ENCODE results near the gene GCLC. TPM values are rescaled to one million over a fixed set of nuclear protein-coding genes. Genes with fewer than 3 reads are reported as not detected.

Gene GCLC
- total RNA-seq, 1 donor from 2014 or later, result 27.5 TPM

DNA sequence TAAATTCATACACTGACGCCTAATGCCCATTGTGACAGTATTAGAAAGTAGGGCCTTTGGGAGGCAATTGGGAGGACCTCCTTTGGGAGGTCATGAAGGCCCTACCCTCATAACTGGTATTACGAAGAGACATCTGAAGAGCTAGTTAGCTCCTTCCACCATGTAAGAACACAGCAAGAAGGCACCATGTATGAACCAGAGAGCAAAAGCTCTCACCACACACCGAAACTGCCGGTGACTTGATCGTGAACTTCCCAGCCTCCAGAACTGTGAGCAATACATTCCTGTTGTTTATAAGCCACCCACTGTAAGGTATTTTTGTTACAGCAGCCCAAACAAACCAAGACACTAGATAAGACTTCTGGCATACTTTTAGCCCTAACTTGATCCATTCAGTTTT is 41.8 kb downstream of the GCLC start:
- no peaks in the 10 kb centered on the region for H3K27me3 Mint-ChIP-seq (ENCODE audit: low read depth)
- no peak overlapping the region for H3K4me3 Mint-ChIP-seq
- H3K27ac Mint-ChIP-seq (ENCODE audit: unreplicated experiment), result no peak overlapping the region
- H3K4me1 Mint-ChIP-seq, result no peaks in the 10 kb centered on the region
- no peak for DNase-seq (ENCODE audit: low read depth, low spot score)
- H3K36me3 Mint-ChIP-seq (ENCODE audit: low read depth), result peaks cover 8% of the 10 kb centered on the region
- TF ChIP-seq, protein P1, sequence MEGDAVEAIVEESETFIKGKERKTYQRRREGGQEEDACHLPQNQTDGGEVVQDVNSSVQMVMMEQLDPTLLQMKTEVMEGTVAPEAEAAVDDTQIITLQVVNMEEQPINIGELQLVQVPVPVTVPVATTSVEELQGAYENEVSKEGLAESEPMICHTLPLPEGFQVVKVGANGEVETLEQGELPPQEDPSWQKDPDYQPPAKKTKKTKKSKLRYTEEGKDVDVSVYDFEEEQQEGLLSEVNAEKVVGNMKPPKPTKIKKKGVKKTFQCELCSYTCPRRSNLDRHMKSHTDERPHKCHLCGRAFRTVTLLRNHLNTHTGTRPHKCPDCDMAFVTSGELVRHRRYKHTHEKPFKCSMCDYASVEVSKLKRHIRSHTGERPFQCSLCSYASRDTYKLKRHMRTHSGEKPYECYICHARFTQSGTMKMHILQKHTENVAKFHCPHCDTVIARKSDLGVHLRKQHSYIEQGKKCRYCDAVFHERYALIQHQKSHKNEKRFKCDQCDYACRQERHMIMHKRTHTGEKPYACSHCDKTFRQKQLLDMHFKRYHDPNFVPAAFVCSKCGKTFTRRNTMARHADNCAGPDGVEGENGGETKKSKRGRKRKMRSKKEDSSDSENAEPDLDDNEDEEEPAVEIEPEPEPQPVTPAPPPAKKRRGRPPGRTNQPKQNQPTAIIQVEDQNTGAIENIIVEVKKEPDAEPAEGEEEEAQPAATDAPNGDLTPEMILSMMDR (conservative IDR thresholded peaks at IDR 0.05), result no peak
- H3K9me3 Mint-ChIP-seq, result no peaks in the 10 kb centered on the region

DNA sequence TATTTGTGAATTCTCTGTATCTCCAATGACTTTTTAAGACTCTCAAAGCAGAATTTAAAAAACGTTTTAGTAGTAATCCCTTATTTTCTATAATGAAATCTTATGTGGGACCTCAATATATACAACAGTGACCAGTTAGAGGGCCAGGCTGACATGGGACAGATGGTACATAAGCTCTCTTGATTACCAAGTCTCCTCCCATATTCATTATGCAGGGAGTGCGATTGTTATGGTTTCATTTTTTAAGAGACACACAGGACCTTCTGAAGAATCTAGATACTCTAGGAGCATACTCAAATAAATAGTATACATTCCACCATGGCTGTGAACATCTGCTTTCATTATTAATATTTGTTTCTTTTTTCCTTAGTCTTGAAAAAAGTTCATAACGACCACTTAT is 43.5 kb downstream of the GCLC start:
- no peaks in the 10 kb centered on the region for H3K4me1 Mint-ChIP-seq
- TF ChIP-seq, protein P1 (conservative IDR thresholded peaks at IDR 0.05), result no peak
- H3K4me3 Mint-ChIP-seq, result no peak overlapping the region
- H3K27me3 Mint-ChIP-seq (ENCODE audit: low read depth), result no peaks in the 10 kb centered on the region
- H3K27ac Mint-ChIP-seq (ENCODE audit: unreplicated experiment), result no peak overlapping the region
- peaks cover 8% of the 10 kb centered on the region for H3K36me3 Mint-ChIP-seq (ENCODE audit: low read depth)
- DNase-seq (ENCODE audit: low read depth, low spot score), result no peak
- H3K9me3 Mint-ChIP-seq, result no peaks in the 10 kb centered on the region

DNA sequence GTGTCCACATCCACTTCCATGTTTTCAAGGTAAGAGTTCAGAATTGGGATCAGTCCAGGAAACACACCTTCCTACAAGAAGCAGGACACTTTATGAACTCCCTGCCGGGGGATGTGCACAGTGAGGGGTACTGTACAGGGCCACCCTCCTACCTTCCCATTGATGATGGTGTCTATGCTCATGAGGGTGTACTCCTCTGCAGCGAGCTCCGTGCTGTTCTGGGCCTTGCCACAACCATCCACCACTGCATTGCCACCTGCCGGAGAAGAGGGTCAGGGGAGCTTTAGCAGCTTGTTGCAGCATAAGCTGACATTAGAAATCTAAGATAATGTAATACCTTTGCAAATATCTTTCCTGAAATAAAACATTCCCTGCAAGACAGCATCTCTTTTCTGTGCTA is 44.8 kb downstream of the GCLC start:
- no peak for DNase-seq (ENCODE audit: low read depth, low spot score)
- Mint-ChIP-seq H3K9me3 (no peaks in the 10 kb centered on the region), H3K27ac (ENCODE audit: unreplicated experiment) (no peak overlapping the region), H3K27me3 (ENCODE audit: low read depth) (no peaks in the 10 kb centered on the region), H3K4me1 (no peaks in the 10 kb centered on the region), H3K4me3 (no peak overlapping the region), H3K36me3 (ENCODE audit: low read depth) (peaks cover 5% of the 10 kb centered on the region)
- TF ChIP-seq, protein P1 (conservative IDR thresholded peaks at IDR 0.05), result no peak

DNA sequence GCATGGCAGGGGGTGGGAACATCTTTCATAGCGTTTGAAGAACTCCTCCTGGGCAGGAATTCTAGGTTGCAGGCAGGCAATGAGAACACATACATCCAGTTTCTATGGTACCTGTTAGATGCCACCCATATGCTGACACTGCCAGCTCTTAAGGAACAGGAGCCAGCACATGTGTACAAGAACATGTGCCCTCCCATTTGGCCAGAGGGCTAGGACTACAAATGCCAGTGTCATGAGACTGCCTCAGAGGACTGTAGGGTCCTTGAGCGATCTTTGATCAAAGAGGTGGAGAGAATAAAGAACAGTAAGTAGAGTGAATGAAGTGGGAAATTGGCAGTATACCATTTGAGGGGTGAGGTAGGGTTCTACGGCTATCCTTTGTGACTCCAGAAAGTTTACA is 45.8 kb downstream of the GCLC start:
- H3K9me3 Mint-ChIP-seq, result no peaks in the 10 kb centered on the region
- peaks cover 5% of the 10 kb centered on the region for H3K36me3 Mint-ChIP-seq (ENCODE audit: low read depth)
- H3K27me3 Mint-ChIP-seq (ENCODE audit: low read depth), result no peaks in the 10 kb centered on the region
- H3K4me3 Mint-ChIP-seq, result no peak overlapping the region
- H3K4me1 Mint-ChIP-seq, result no peaks in the 10 kb centered on the region
- H3K27ac Mint-ChIP-seq (ENCODE audit: unreplicated experiment), result no peak overlapping the region
- TF ChIP-seq, protein P1 (conservative IDR thresholded peaks at IDR 0.05), result no peak
- DNase-seq (ENCODE audit: low read depth, low spot score), result no peak

DNA sequence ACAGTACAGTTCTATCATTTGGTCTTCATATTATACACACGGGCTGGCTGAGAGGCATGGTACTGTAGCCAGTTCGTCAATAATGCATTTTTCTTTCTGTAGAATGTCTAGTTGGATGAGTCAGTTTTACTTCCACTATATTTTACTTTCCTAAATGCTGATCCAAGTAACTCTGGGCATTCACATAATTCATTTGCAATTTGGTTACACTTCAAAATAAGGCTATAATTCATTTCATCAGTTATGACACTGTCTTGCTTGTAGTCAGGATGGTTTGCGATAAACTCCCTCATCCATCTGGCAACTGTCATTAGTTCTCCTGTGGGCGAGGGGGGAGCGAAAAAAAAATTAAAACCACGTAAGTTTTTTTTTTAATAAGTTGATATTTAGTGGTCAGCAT is 46.3 kb downstream of the GCLC start:
- no peaks in the 10 kb centered on the region for H3K27me3 Mint-ChIP-seq (ENCODE audit: low read depth)
- no peaks in the 10 kb centered on the region for H3K4me1 Mint-ChIP-seq
- TF ChIP-seq, protein P1 (conservative IDR thresholded peaks at IDR 0.05), result no peak
- H3K36me3 Mint-ChIP-seq (ENCODE audit: low read depth), result peaks cover 5% of the 10 kb centered on the region
- H3K4me3 Mint-ChIP-seq, result no peak overlapping the region
- no peaks in the 10 kb centered on the region for H3K9me3 Mint-ChIP-seq
- no peak for DNase-seq (ENCODE audit: low read depth, low spot score)
- H3K27ac Mint-ChIP-seq (ENCODE audit: unreplicated experiment), result no peak overlapping the region

DNA sequence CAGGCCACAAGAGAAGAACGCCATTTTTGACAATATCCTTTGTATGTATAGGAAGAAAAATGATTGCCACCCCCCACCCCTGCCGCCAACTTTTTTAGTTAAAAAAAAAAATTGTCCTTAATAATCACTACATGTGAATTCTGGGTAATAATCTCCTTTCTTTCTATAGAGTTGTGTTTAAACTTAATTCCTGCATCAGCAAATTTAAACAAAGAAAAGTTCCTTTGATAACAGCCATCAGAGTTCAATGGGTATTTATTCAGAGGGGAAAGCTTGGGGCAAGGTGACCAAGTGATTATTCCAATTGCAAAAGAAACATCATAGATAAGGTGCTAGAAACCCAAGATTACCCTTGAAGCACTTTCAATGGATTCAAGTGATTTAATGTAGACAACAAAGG is 47.0 kb downstream of the GCLC start:
- no peaks in the 10 kb centered on the region for H3K9me3 Mint-ChIP-seq
- peaks cover 5% of the 10 kb centered on the region for H3K36me3 Mint-ChIP-seq (ENCODE audit: low read depth)
- peak overlapping the region; percentile 55 for H3K27ac Mint-ChIP-seq (ENCODE audit: unreplicated experiment)
- H3K27me3 Mint-ChIP-seq (ENCODE audit: low read depth), result peaks cover 3% of the 10 kb centered on the region
- DNase-seq (ENCODE audit: low read depth, low spot score), result no peak
- H3K4me1 Mint-ChIP-seq, result peaks cover 3% of the 10 kb centered on the region
- TF ChIP-seq, protein P1 (conservative IDR thresholded peaks at IDR 0.05), result no peak
- H3K4me3 Mint-ChIP-seq, result no peak overlapping the region
